H1 (cell line): ENCODE measurements around the gene MAS1. TPM values are rescaled to one million over a fixed set of nuclear protein-coding genes. Genes with fewer than 3 reads are reported as not detected.
A peak's percentile ranks its signal among the peaks of the same experiment; 100 is the strongest.

Source experiments
- CTCF ChIA-PET: fragments of 300-600 bp; sonication (Branson Sonifier 250); formaldehyde crosslinking; loops from one replicate; lab custom pipeline; 2021; ENCODE audit not compliant: partially characterized antibody; lab: Charles Lee
- POLR2A ChIA-PET: fragments of 300-600 bp; sonication (Branson Sonifier 250); formaldehyde crosslinking; loops from one replicate; lab custom pipeline; 2021; ENCODE audit warnings: inconsistent platforms; ENCODE audit not compliant: partially characterized antibody; lab: Charles Lee
- DNase-seq, 2 experiments: peaks; one replicate each; pipeline versions ENCODE4 v3.0.0 to v3.0.0-alpha.2; 2010 to 2022; ENCODE audit warnings: low spot score in 2 of 2, low read depth in 1 of 2, mixed read lengths in 1 of 2
- FAIRE-seq: peaks from 2 replicates; lab custom pipeline; 2011; peaks lifted over from hg19 to GRCh38; lab: Jason Lieb, UNC
- H2AFZ ChIP-seq: 2 replicates; pipeline ENCODE4 v1.8.1; 2012; ENCODE audit warnings: low read length, inconsistent platforms
- H2AK5ac ChIP-seq: 2 replicates; pipeline ENCODE4 v1.6.1; 2013; ENCODE audit warnings: low read depth, low read length
- H2BK120ac ChIP-seq: replicated peaks from 2 replicates; pipeline ENCODE3; 2013; ENCODE audit warnings: low read depth, low read length, inconsistent platforms
- H2BK12ac ChIP-seq: 2 replicates; pipeline ENCODE4 v1.6.1; 2013; ENCODE audit warnings: low read depth, low read length
- H2BK15ac ChIP-seq: 2 replicates; pipeline ENCODE4 v1.6.1; 2013; ENCODE audit warnings: low read length
- H2BK20ac ChIP-seq: 2 replicates; pipeline ENCODE4 v1.6.1; 2013; ENCODE audit warnings: low read length
- H2BK5ac ChIP-seq: 2 replicates; pipeline ENCODE4 v1.6.1; 2013; ENCODE audit warnings: low read depth, low read length
- H3K14ac ChIP-seq: 2 replicates; pipeline ENCODE4 v1.6.1; 2013; ENCODE audit warnings: inconsistent platforms; ENCODE audit not compliant: insufficient read length
- H3K18ac ChIP-seq: 2 replicates; pipeline ENCODE4 v1.6.1; 2013; ENCODE audit warnings: low read length; ENCODE audit errors: extremely low read depth
- H3K23ac ChIP-seq: 2 replicates; pipeline ENCODE4 v1.6.1; 2013; ENCODE audit warnings: inconsistent platforms; ENCODE audit not compliant: insufficient read length
- H3K23me2 ChIP-seq: 2 replicates; pipeline ENCODE4 v1.6.1; 2013; ENCODE audit warnings: low read depth, low read length
- H3K27ac ChIP-seq: 2 replicates; pipeline ENCODE4 v1.6.1; 2011; ENCODE audit warnings: low read depth, low read length, inconsistent platforms
- H3K27me3 ChIP-seq, 4 experiments: replicated peaks in 1 of 4; 1 replicate in 1 of 4; 2 replicates in 3 of 4; pipeline versions ENCODE4 v1.6.1 to v1.8.1; 2011 to 2013; ENCODE audit warnings: low read length in 3 of 4, mild to moderate bottlenecking in 3 of 4, inconsistent platforms in 2 of 4, mixed read lengths in 2 of 4, moderate library complexity in 1 of 4; ENCODE audit not compliant: control insufficient read depth in 3 of 4, insufficient read depth in 3 of 4; ENCODE audit errors: extremely low read depth in 1 of 4
- H3K36me3 ChIP-seq, 4 experiments: 2 replicates each; pipeline versions ENCODE4 v1.6.1 to v1.8.1; 2011 to 2013; ENCODE audit warnings: mild to moderate bottlenecking in 4 of 4, low read length in 3 of 4, moderate library complexity in 2 of 4, control low read depth in 1 of 4, inconsistent platforms in 1 of 4; ENCODE audit not compliant: insufficient read depth in 4 of 4, control insufficient read depth in 2 of 4
- H3K4ac ChIP-seq: replicated peaks from 2 replicates; pipeline ENCODE3; 2013; ENCODE audit warnings: low read length, low read depth, mixed read lengths, inconsistent platforms; ENCODE audit not compliant: insufficient read length
- H3K4me1 ChIP-seq, 4 experiments: replicated peaks in 1 of 4; 1 replicate in 1 of 4; 2 replicates in 3 of 4; pipeline versions ENCODE4 v1.6.1 to v1.8.1; 2011 to 2013; ENCODE audit warnings: low read length in 3 of 4, inconsistent platforms in 2 of 4, mixed read lengths in 1 of 4; ENCODE audit not compliant: insufficient read depth in 4 of 4, control insufficient read depth in 3 of 4
- H3K4me2 ChIP-seq, 2 experiments: 2 replicates each; pipeline versions ENCODE4 v1.6.1 to v1.8.1; 2011 to 2013; ENCODE audit warnings: low read depth in 2 of 2, low read length in 2 of 2, control low read depth in 1 of 2, inconsistent platforms in 1 of 2, mild to moderate bottlenecking in 1 of 2; ENCODE audit not compliant: insufficient read depth in 1 of 2
- H3K4me3 ChIP-seq, 4 experiments: fragments of 200-600, 300-600 bp in 1 of 4; sonication (generic), shearing (Covaris generic), sonication (Bioruptor Twin) in 1 of 4; 2 replicates each; pipeline versions ENCODE4 v1.5.1 to v1.8.1; 2011 to 2016; ENCODE audit warnings: low read length in 4 of 4, low read depth in 3 of 4, control low read depth in 2 of 4, inconsistent platforms in 2 of 4, mild to moderate bottlenecking in 2 of 4, mixed read lengths in 1 of 4, moderate library complexity in 1 of 4; ENCODE audit not compliant: insufficient read depth in 2 of 4; ENCODE audit errors: extremely low read depth in 1 of 4
- H3K56ac ChIP-seq: replicated peaks from 2 replicates; pipeline ENCODE3; 2013; ENCODE audit warnings: low read depth, mild to moderate bottlenecking, mixed read lengths, low read length, inconsistent platforms; ENCODE audit not compliant: insufficient read length
- H3K79me1 ChIP-seq: 2 replicates; pipeline ENCODE4 v1.6.1; 2013; ENCODE audit warnings: low read depth, low read length, control low read depth
- H3K79me2 ChIP-seq, 2 experiments: 2 replicates each; pipeline versions ENCODE4 v1.6.1 to v1.8.1; 2012 to 2013; ENCODE audit warnings: low read length in 2 of 2, mild to moderate bottlenecking in 2 of 2, inconsistent platforms in 1 of 2; ENCODE audit not compliant: insufficient read depth in 2 of 2, control insufficient read depth in 1 of 2
- H3K9ac ChIP-seq, 4 experiments: replicated peaks in 1 of 4; 1 replicate in 1 of 4; 2 replicates in 3 of 4; pipeline versions ENCODE4 v1.6.1 to v1.8.1; 2011 to 2013; ENCODE audit warnings: low read depth in 3 of 4, low read length in 3 of 4, control low read depth in 2 of 4, mild to moderate bottlenecking in 2 of 4, moderate library complexity in 2 of 4, inconsistent platforms in 1 of 4; ENCODE audit errors: extremely low read depth in 1 of 4
- H3K9me3 ChIP-seq, 2 experiments: 2 replicates each; pipeline versions ENCODE4 v1.6.1 to v1.8.1; 2012 to 2013; ENCODE audit warnings: mild to moderate bottlenecking in 2 of 2, moderate library complexity in 2 of 2, control low read depth in 1 of 2, inconsistent platforms in 1 of 2, low read depth in 1 of 2, low read length in 1 of 2, mixed read lengths in 1 of 2; ENCODE audit not compliant: insufficient read depth in 2 of 2
- H4K20me1 ChIP-seq, 2 experiments: replicated peaks in 1 of 2; 2 replicates each; pipeline versions ENCODE3 to v1.8.1; 2011 to 2013; ENCODE audit warnings: inconsistent platforms in 2 of 2, low read length in 2 of 2, mild to moderate bottlenecking in 1 of 2; ENCODE audit not compliant: insufficient read depth in 2 of 2, control insufficient read depth in 1 of 2
- H4K5ac ChIP-seq: 2 replicates; pipeline ENCODE4 v1.6.1; 2013; ENCODE audit warnings: low read length, low read depth, mixed read lengths, inconsistent platforms; ENCODE audit not compliant: insufficient read length
- H4K8ac ChIP-seq: 2 replicates; pipeline ENCODE4 v1.8.0; 2013; ENCODE audit warnings: mild to moderate bottlenecking, moderate library complexity, low read length, inconsistent platforms; ENCODE audit not compliant: insufficient read depth; ENCODE audit errors: extremely low read depth
- H4K91ac ChIP-seq: replicated peaks from 2 replicates; pipeline ENCODE3; 2013; ENCODE audit warnings: low read length, mixed read lengths, inconsistent platforms; ENCODE audit not compliant: insufficient read length
- CBX5 ChIP-seq: fragments of 300-800, 300-1000 bp; sonication (generic); IDR thresholded peaks from 2 replicates; pipeline ENCODE4 v1.7.1; 2016; ENCODE audit warnings: antibody characterized with exemption, low read length, low read depth
- CHD2 ChIP-seq: IDR thresholded peaks from 2 replicates; pipeline ENCODE4 v1.6.1; 2012; ENCODE audit warnings: low read length, improper control_type of control experiment
- CTBP2 ChIP-seq: IDR thresholded peaks from 2 replicates; pipeline ENCODE4 v1.7.0; 2011; ENCODE audit warnings: borderline replicate concordance, mild to moderate bottlenecking, moderate library complexity, mixed read lengths, low read length; ENCODE audit not compliant: insufficient read depth, insufficient read length
- EGR1 ChIP-seq: IDR thresholded peaks from 2 replicates; pipeline ENCODE4 v1.6.1; 2011; ENCODE audit warnings: low read depth, low read length, borderline replicate concordance
- EZH2 ChIP-seq: fragments of 200-600 bp; sonication (generic); IDR thresholded peaks from 2 replicates; pipeline ENCODE4 v1.7.1; 2012; ENCODE audit warnings: low read depth, mild to moderate bottlenecking, moderate library complexity, low read length, inconsistent platforms; ENCODE audit not compliant: severe bottlenecking
- GTF2F1 ChIP-seq: IDR thresholded peaks from 2 replicates; pipeline ENCODE4 v1.6.1; 2012; ENCODE audit warnings: low read depth, low read length, improper control_type of control experiment, borderline replicate concordance
- HDAC2 ChIP-seq, 2 experiments: fragments of 300-600 bp in 1 of 2; sonication (generic) in 1 of 2; IDR thresholded peaks; 2 replicates each; pipeline ENCODE4 v1.6.1; 2011 to 2012; ENCODE audit warnings: low read depth in 2 of 2, low read length in 2 of 2, mild to moderate bottlenecking in 2 of 2, moderate library complexity in 2 of 2, borderline replicate concordance in 1 of 2, inconsistent platforms in 1 of 2
- HDAC6 ChIP-seq: IDR thresholded peaks from one replicate; pipeline ENCODE4 v1.7.1; 2012; ENCODE audit warnings: low read depth, mild to moderate bottlenecking, inconsistent platforms, low read length, moderate library complexity
- JUN ChIP-seq: IDR thresholded peaks from 2 replicates; pipeline ENCODE4 v1.6.1; 2011; ENCODE audit warnings: low read depth, mild to moderate bottlenecking, improper control_type of control experiment, low read length
- KDM5A ChIP-seq: fragments of 200-600 bp; IDR thresholded peaks from 2 replicates; pipeline ENCODE4 v1.7.1; 2012; ENCODE audit warnings: mild to moderate bottlenecking, low read length, inconsistent platforms, mixed read lengths
- PHF8 ChIP-seq: fragments of 200-600 bp; sonication (generic); conservative IDR thresholded peaks from 2 replicates; pipeline ENCODE4 v1.7.1; 2012; ENCODE audit warnings: low read depth, mild to moderate bottlenecking, inconsistent platforms, low read length, moderate library complexity
- SP4 ChIP-seq: IDR thresholded peaks from 2 replicates; pipeline ENCODE4 v1.6.1; 2012; ENCODE audit warnings: low read length, inconsistent platforms
- TBP ChIP-seq: IDR thresholded peaks from 2 replicates; pipeline ENCODE4 v1.6.1; 2011; ENCODE audit warnings: low read depth, low read length, improper control_type of control experiment
- TEAD4 ChIP-seq: IDR thresholded peaks from 2 replicates; pipeline ENCODE4 v1.6.1; 2012; ENCODE audit warnings: low read depth, low read length, inconsistent platforms, mixed read lengths
- ZNF274 ChIP-seq: IDR thresholded peaks from 2 replicates; pipeline ENCODE4 v1.7.0; 2012; ENCODE audit warnings: low read length, borderline replicate concordance; ENCODE audit errors: extremely low read depth
- WGBS, 2 experiments: shearing (Covaris generic) in 1 of 2; methylation state at CpG; one replicate each; pipeline versions ENCODE4 v1.1.6 to v1.1.7; 2013 to 2015; ENCODE audit warnings: low lambda C conversion rate in 2 of 2, mixed read lengths in 2 of 2, inconsistent platforms in 1 of 2, low coverage in 1 of 2, missing lambda C conversion rate in 1 of 2; ENCODE audit not compliant: insufficient replicate concordance in 2 of 2, insufficient coverage in 1 of 2, insufficient read length in 1 of 2; ENCODE audit errors: extremely low coverage in 1 of 2, missing lambda C conversion rate in 1 of 2; 5-methylcytosine and 5-hydroxymethylcytosine counted together
- polyA plus RNA-seq, 7 experiments: library from polyadenylated mRNA; depleted of rRNA in 3 of 7; stranded (reverse) in 5 of 7; unstranded in 2 of 7; fragments of >200 nt in 5 of 7; fragments of 200-250 nt in 2 of 7; gene quantifications; 1 replicate in 5 of 7; 2 replicates in 1 of 7; 4 replicates in 1 of 7; pipeline versions ENCODE4 v1.2.1 to v1.2.3, GENCODE V29; 2011 to 2013; ENCODE audit warnings: missing spikeins in 2 of 7, mixed read lengths in 2 of 7
- total RNA-seq: library from RNA; stranded (reverse); fragmentation: NEBNext Ultra II Directional; extraction: Animal tissue kit (Norgen Biotek cat#: 25700); gene quantifications from 2 replicates; pipeline ENCODE4 v1.2.1, GENCODE V29; 2021

Gene MAS1
- total and polyA plus RNA-seq, 2 of the 8 experiments (the other 6 are each of a cell fraction or from before 2014, with no cell fraction given) = 0.02 TPM; not detected in 1

DNA sequence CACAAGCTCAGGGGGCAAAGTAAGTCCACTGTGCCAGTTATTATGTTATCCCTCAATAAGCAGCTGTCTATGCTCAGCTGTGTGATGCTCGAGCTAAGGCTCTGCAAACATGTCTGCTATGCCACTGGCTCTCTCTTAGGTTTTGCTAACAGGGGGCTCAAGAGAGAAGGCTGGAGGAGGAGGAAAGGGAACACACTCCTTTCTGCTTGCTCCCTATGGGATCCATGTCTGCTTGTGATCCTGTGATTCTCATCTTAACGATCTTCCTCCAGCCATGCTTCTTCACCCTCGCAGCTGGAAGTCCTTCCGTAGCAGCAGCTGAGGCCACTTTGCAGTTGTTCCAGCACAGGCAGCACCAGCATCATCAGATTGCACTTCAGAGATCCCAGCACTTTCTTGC lies 41.1 kb downstream of the MAS1 start:
- FAIRE-seq (no peak), DNase-seq (no peak)
- Histone ChIP-seq H3K27me3 (no peaks in the 10 kb centered on the region), H4K5ac (no peak overlapping the region), H4K91ac (no peak overlapping the region), H2BK12ac (no peak overlapping the region), H2BK20ac (no peak overlapping the region), H2BK5ac (no peak overlapping the region), H4K20me1 (no peaks in the 10 kb centered on the region), H3K56ac (no peak overlapping the region), H3K27ac (no peak overlapping the region), H3K79me1 (no peaks in the 10 kb centered on the region), H4K8ac (no peak overlapping the region), H3K4me1 (no peaks in the 10 kb centered on the region), H3K23me2 (no peaks in the 10 kb centered on the region), H3K36me3 (no peaks in the 10 kb centered on the region), H3K18ac (no peak overlapping the region), H2BK15ac (no peak overlapping the region), H3K4me3 (no peak overlapping the region), H3K9me3 (no peaks in the 10 kb centered on the region), H3K9ac (no peak overlapping the region), H2BK120ac (no peak overlapping the region), H3K23ac (no peak overlapping the region), H3K4ac (no peak overlapping the region), H3K79me2 (no peaks in the 10 kb centered on the region), H2AK5ac (no peak overlapping the region), H3K14ac (no peak overlapping the region), H3K4me2 (no peak overlapping the region), H2AFZ (0 out of 2 replicates have a peak overlapping the region, but pooled peaks have one; percentile 41)
- WGBS, 2 experiments = 84% methylated on average over 4 of the region's 4 CpGs; no CpG with 5 or more reads in 1 of the 2 experiments
- ChIA-PET CTCF (no interaction called here), POLR2A (no interaction called here)
- no peak for TF ChIP-seq ZNF274
- TF ChIP-seq KDM5A = no peak
- no peak for TF ChIP-seq CBX5
- TF ChIP-seq TBP = no peak
- TF ChIP-seq HDAC6 = no peak
- no peak for TF ChIP-seq EZH2
- TF ChIP-seq GTF2F1 = no peak
- no peak for TF ChIP-seq HDAC2 (IDR thresholded peaks at IDR 0.05; ENCODE audit: borderline replicate concordance in 1 of 2, low read depth in 2 of 2, low read length in 2 of 2)
- no peak for TF ChIP-seq JUN
- no peak for TF ChIP-seq SP4
- TF ChIP-seq CTBP2 = no peak
- TF ChIP-seq TEAD4 = no peak
- TF ChIP-seq CHD2 = no peak
- TF ChIP-seq EGR1 = no peak
- TF ChIP-seq PHF8 = no peak
